NCI-H226 (cell line): ENCODE results near the gene CDKN1A.
"Not testable (repeated sequence)": the region's sequence is repeated elsewhere in the genome, so short reads cannot be mapped to it uniquely, and the experiment has no call there.

Source experiments
- DNase-seq: peaks from one replicate; pipeline ENCODE4 v3.0.0-alpha.2; 2015

The CDKN1A gene

DNA sequence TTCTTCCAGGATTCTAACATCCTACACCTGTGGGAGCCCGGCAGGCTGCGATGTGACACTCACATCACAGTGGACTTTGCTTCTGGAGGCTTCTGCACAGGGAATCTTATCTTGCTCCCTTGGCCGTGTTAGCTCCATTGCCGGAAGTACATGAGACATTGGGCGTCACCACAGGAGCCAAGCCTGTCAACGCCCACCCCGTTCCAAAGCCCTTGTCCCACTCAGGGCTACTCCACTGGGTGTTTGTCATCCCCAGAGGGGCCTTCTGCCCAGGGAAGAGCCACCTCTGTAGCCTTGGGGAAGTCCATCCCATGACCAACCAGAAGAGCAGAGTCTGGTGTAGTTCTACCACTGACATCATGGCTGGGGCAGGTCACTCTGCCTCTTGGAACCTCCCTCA is 20.8 kb downstream of the CDKN1A start:
- no peak for DNase-seq

- DNase-seq, result no peak
Observed at GRCh38 chr6:36700071-36700812, 21.7 kb downstream of the CDKN1A start.

DNA sequence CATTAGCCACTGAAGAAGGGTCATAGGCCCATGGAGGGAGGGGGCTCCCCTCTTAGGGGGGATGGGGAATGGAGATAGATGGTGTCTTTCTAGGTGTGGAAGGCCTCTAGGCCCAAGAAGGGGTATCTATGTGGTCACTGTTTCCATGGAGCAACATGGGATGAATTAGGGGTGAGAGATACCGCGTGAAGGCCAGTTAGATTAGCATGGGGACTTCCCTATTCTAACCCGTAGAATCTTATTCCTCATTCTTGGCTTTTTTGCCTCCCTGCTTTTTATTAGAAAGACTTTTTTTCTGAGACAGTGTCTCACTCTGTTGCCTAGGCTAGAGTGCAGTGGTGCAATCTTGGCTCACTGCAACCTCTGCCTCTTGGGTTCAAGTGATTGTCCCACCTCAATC is 22.3 kb downstream of the CDKN1A start:
- no peak for DNase-seq

DNA sequence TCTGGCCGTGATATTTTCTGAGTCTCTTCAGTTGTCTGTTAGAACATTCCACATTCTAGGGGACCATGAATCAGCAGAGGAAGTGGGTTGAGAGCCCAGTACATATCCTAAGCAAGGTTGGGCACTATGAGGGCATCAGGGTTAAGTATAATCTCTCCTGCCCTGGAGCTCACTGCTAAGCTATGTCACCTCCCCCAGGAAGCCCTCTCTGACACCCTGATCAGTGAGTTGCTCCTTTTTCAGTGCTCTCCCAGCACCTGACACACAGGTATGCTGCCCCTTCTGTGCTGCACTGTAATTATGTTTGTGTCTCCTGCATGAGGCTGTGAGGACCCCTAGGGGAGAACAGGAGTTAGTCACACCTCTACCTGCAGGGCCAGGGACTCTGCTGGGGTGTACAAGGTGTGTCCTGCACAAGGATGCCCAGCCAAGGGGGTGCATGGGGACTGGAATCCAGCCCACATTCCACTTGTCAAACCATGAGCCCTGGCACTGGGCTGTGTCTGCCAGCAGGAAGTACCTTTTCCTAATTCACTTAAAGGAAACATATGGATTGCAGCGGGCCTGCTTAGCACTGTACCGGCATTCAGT is 23.0 kb downstream of the CDKN1A start:
- DNase-seq, result peak; percentile 77

GRCh38 chr6:36702656-36703055 is 24.1 kb downstream of the CDKN1A start:
- no peak for DNase-seq

DNA sequence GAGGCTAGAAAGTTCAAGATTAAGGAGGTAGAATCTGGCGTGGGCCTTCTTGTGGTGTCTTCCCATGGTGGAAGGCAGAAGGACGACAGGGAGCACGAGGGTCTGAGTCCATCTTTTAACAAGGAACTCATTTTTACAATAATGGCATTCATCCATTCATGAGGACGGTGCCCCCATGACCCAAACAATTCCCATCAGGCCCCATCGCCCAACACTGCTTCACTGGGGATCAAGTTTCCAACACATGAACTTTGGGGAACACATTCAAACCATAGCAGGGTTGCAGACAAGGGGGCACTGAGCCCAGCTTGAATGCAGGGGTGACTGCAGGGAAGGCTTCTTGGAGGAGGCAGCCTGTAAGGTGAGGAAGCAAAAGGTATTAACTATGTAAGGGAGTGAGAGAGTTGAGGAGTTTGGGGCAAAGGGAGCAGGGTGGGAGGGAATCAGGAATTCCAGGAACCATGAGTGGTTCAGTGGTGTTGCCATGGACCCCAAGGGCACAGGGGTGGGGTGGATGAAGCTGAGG is 24.6 kb downstream of the CDKN1A start:
- DNase-seq, result no peak

DNA sequence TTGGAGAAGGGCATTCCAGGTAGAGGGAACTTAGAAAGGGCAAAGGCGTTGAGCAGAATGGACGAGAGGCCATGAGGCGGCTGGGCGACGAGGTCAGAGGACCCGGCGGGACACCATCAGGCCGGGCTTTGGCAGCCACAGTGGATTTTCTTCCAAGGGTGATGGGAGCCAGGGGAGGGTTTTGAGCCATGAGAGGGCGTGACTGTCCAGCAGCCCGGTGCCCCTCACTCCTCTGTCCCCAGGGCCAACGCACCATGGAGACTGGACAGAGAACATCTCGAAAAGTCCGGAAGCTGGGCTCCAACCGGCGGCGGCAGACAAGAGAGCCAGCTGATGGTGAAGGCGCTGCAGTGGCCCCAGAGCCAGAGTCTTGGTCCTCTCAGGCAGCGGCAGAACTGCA is 25.5 kb downstream of the CDKN1A start:
- no peak for DNase-seq

DNA sequence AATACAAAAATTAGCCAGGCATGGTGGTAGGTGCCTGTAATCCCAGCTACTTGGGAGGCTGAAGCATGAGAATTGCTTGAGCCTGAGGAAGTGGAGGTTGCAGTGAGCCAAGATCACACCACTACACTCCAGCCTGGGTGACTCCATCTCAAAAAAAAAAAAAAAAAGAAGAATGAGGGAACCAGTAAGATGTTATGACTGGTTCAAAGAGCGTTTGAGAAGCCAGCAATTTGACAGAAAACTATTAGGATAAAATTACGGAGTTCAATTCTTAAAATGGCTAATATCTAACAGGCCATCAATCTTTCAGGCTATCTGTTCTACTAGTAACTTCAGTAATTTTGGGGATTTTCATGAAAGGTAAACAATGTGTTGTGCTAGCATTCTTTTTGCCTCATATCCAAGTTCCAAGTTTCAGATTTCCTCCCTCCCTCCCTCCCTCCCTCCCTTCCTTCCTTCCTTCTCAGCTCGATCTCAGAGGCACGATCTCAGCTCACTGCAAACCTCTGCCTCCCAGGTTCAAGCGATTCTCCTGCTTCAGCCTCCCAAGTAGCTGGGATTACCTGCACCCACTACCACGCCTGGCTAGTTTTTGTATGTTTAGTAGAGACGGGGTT is 26.6 kb downstream of the CDKN1A start:
- DNase-seq, result not testable (repeated sequence)

DNA sequence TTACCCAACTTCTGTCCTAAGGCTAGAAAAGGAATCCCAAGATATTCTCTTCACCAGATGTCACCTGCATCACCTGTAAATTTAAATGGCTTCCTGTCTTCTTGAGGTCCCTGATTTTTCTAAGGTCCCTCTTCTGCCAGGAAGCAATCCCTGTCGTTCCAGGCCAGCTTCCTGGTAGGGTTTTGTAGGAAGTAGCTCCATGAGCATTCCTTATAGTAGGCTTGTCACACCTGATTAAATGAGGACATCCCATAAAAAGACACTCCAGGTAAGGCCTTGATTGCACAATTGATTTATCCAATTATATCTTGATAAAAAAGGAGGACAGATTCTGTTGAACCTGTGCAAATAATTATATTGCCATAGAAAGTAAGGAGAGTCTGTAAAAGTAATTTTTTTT is 27.8 kb downstream of the CDKN1A start:
- no peak for DNase-seq

DNA sequence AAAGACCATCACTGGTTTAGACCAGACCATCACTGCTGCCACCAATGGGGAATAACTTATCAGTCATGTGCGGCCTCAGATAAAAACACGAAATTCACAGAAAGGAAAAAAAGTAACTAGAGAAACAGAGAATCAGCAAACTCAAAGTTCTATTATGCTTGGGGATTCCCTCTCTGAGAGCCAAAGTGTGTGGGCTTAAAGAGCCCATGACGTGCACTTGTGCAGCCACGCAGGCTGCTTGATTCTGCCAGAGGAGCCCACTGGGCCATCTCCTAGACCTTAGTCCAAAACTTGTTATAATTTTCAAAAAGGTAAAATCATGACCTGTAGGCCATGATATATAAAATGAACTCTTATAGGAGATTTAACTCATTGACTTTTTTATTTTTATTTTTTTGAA is 34.3 kb downstream of the CDKN1A start:
- no peak for DNase-seq

- DNase-seq, result no peak
Observed at GRCh38 chr6:36713846-36714245, 35.3 kb downstream of the CDKN1A start.

DNA sequence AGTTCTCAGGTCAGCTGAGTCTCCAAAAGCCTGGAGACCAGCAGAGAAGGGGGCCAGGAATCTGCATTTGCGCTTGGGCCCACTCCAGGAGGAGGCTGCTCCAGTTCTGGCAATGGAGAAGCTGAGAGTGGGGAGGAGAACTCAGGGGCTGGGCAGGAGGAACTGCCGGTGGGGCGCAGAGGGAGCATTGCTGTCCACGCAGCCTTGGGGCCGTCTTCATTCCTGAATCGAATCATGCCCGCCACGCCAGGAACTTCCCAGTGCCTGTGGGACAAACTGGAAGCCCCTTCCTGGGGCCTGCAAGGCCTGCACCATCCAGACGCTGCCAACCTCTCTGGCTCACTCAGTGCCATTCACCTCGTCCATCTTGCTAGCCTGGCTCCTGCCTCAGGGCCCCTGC is 36.0 kb downstream of the CDKN1A start:
- no peak for DNase-seq

- DNase-seq, result no peak
Observed at GRCh38 chr6:36715469-36715868, 37.0 kb downstream of the CDKN1A start.

- no peak for DNase-seq
Observed at GRCh38 chr6:36716476-36717093, 38.1 kb downstream of the CDKN1A start.

DNA sequence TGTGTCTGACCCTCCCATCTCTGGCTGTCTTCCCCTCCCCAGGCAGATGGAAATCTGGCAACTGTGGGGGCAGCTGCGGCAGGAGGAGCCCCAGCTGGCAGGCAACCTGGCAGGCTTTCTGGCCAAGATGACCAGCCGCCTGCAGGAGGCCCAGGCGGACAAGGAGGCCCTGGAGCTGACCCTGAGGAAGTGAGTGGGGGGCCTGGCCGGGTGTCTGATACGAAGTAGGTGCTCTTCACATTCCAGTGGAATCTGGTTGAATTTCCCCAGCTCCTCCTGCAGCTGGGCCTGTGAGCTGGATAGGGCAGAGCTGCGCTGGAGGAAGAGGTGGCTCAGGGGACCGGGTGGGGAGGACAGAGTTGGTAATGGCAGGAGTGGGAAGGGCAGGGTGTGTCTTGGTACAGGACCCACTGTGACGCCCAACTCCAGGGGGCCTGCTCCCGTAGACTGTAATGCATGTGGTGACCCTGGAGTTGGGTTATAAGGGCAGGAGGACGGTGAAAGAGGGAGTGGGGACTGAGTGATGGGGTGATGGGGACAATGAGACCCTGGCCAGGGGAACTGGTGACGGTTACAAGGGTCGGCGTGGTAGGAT is 38.8 kb downstream of the CDKN1A start:
- no peak for DNase-seq

- DNase-seq, result no peak
Observed at GRCh38 chr6:36717871-36718540, 39.5 kb downstream of the CDKN1A start.

DNA sequence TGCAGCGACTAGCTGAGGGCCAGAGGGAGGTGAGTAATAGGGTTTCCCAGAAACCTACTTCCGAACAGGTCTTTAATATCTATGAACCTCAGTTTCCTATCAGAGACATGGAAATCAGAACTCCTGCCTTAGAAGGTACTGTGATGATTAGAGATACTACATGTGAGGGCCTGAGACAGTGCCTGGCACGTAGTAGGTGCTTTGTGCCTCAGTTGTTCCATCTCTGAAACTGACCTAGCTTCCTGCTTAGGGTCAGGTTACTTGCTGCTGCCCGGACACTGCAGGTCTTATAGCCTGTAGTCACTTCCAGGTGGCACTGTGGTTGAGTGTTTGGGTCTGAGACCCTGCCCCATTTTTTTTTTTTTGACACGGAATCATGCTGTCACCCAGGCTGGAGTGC is 40.0 kb downstream of the CDKN1A start:
- DNase-seq, result no peak

- DNase-seq, result no peak
Observed at GRCh38 chr6:36719126-36719525, 40.6 kb downstream of the CDKN1A start.

- DNase-seq, result no peak
Observed at GRCh38 chr6:36720251-36721141, 42.0 kb downstream of the CDKN1A start.

GRCh38 chr6:36721369-36722140 is 43.0 kb downstream of the CDKN1A start:
- DNase-seq, result no peak

DNA sequence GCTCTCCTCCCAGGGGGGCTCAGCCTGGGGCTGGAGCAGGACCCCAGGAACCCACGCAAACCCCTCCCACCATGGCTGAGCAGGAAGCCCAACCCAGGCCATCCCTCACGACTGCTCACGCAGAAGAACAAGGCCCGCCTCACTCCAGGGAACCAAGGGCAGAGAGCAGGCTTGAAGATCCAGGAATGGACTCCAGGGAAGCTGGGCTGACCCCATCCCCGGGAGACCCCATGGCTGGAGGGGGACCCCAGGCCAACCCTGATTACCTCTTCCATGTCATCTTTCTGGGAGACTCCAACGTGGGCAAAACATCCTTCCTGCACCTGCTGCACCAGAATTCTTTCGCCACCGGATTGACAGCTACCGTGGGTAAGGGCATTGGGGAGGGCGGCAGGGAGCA is 43.9 kb downstream of the CDKN1A start:
- DNase-seq, result no peak
